Measurements from ENCODE around the gene NR2C2.

GRCh38 chr3:14984581-14985113 lies 37.3 kb downstream of the NR2C2 start:
- TF ChIP-seq CTCF (conservative IDR thresholded peaks at IDR 0.05; ENCODE audit: low read length) (no peak), EZH2phosphoT487 (IDR thresholded peaks at IDR 0.05; ENCODE audit: borderline replicate concordance, low read depth, low read length) (no peak)

Measured in OCI-LY7 (cell line).